OCI-LY7 (cell line): ENCODE measurements around the gene TTC31. TPM values are rescaled to one million over a fixed set of nuclear protein-coding genes. Genes with fewer than 3 reads are reported as not detected.

Source experiments
- BruUV-seq: library from RNA; stranded (reverse); fragments of 400-500 nt; replicated peaks from 2 replicates; lab custom pipeline; 2021; lab: Mats Ljungman, UMichigan
- CTCF ChIA-PET: fragments of 300-600 bp; sonication (Branson Sonifier 250); formaldehyde crosslinking; loops from one replicate; lab custom pipeline; 2022; ENCODE audit warnings: antibody characterized with exemption; ENCODE audit not compliant: unreplicated experiment; lab: Charles Lee
- POLR2A ChIA-PET: fragments of 300-600 bp; sonication (Branson Sonifier 250); formaldehyde crosslinking; loops from one replicate; lab custom pipeline; 2022; ENCODE audit warnings: antibody characterized with exemption; lab: Charles Lee
- DNase-seq: peaks from one replicate; pipeline ENCODE4 v3.0.0-alpha.2; 2015; ENCODE audit warnings: low spot score
- H2AFZ ChIP-seq: fragments of 200-600 bp; sonication (generic), shearing (Covaris generic); 2 replicates; pipeline ENCODE4 v1.6.1; 2014; ENCODE audit warnings: mild to moderate bottlenecking, antibody characterized with exemption, low read length, moderate library complexity
- H3K27ac ChIP-seq: fragments of 200-600 bp; sonication (generic); 2 replicates; pipeline ENCODE4 v1.5.1; 2014; ENCODE audit warnings: mixed run types, low read depth, mild to moderate bottlenecking, moderate library complexity, low read length, inconsistent platforms; ENCODE audit not compliant: poor library complexity, severe bottlenecking
- H3K36me3 ChIP-seq: fragments of 200-600 bp; sonication (generic); 2 replicates; pipeline ENCODE4 v1.6.1; 2014; ENCODE audit warnings: mild to moderate bottlenecking, antibody characterized with exemption, low read length, moderate library complexity, mixed read lengths; ENCODE audit not compliant: insufficient read depth
- H3K4me1 ChIP-seq: fragments of 200-600 bp; sonication (generic); 2 replicates; pipeline ENCODE4 v1.5.1; 2014; ENCODE audit warnings: mild to moderate bottlenecking, low read length; ENCODE audit not compliant: insufficient read depth, poor library complexity, severe bottlenecking
- H3K4me2 ChIP-seq: fragments of 200-600 bp; sonication (generic); 2 replicates; pipeline ENCODE4 v1.6.1; 2014; ENCODE audit warnings: mild to moderate bottlenecking, low read length
- H3K4me3 ChIP-seq: fragments of 200-600 bp; sonication (generic); 2 replicates; pipeline ENCODE4 v1.5.1; 2014; ENCODE audit warnings: mild to moderate bottlenecking, low read depth, low read length; ENCODE audit not compliant: poor library complexity, severe bottlenecking
- H3K79me2 ChIP-seq: fragments of 200-600 bp; sonication (generic); 2 replicates; pipeline ENCODE4 v1.6.1; 2016; ENCODE audit warnings: low read depth, mild to moderate bottlenecking, low read length, moderate library complexity, mixed read lengths; ENCODE audit not compliant: insufficient read depth
- H3K9me2 ChIP-seq: fragments of 200-600 bp; sonication (generic); 2 replicates; pipeline ENCODE4 v1.6.1; 2016; ENCODE audit warnings: mild to moderate bottlenecking, low read length, mixed read lengths; ENCODE audit not compliant: insufficient read depth
- H3K9me3 ChIP-seq: fragments of 200-600 bp; sonication (generic); 2 replicates; pipeline ENCODE4 v1.6.1; 2014; ENCODE audit warnings: mild to moderate bottlenecking, mixed run types, low read length, mixed read lengths
- H4K20me1 ChIP-seq: fragments of 200-600 bp; sonication (generic); 2 replicates; pipeline ENCODE4 v1.6.1; 2014; ENCODE audit warnings: mild to moderate bottlenecking, antibody characterized with exemption, low read length, moderate library complexity, mixed read lengths; ENCODE audit not compliant: insufficient read depth
- EZH2phosphoT487 ChIP-seq: fragments of 200-600 bp; sonication (generic); IDR thresholded peaks from 2 replicates; pipeline ENCODE4 v1.6.1; 2018; ENCODE audit warnings: low read depth, borderline replicate concordance, mild to moderate bottlenecking, mixed run types, antibody characterized with exemption, low read length, moderate library complexity, mixed read lengths
- intact Hi-C: fragments of 100-400 bp; cut with micrococcal nuclease; formaldehyde crosslinking; loops from one replicate; pipeline ENCODE4 v1.10.0; 2022; ENCODE audit not compliant: unreplicated experiment
- total RNA-seq, 2 experiments: library from RNA; depleted of rRNA in 1 of 2; stranded (reverse); fragments of >200 nt in 1 of 2; shearing (Covaris generic) in 1 of 2; gene quantifications; 2 replicates each; pipeline ENCODE4 v1.2.3, GENCODE V29; 2014 to 2022
- TF ChIP-seq, protein P1 (sequence below): fragments of 200-600 bp; sonication (generic); conservative IDR thresholded peaks from 2 replicates; pipeline ENCODE4 v1.5.1; 2014; ENCODE audit warnings: mild to moderate bottlenecking, antibody characterized with exemption, low read length, moderate library complexity, mixed read lengths

TTC31 gene
- total RNA-seq, 2 experiments from 2014 or later = 31.5 to 34.6 TPM

- DNase-seq = no peak
- Histone ChIP-seq H3K9me2 (no peaks in the 10 kb centered on the region), H3K4me3 (peak overlapping the region; percentile 98), H3K79me2 (peaks cover 37% of the 10 kb centered on the region), H3K27ac (no peak overlapping the region), H4K20me1 (peaks cover 5% of the 10 kb centered on the region; the same call in 1 of the 2 replicates), H3K4me2 (peak overlapping the region; percentile 85), H3K36me3 (peaks cover 53% of the 10 kb centered on the region), H3K9me3 (no peaks in the 10 kb centered on the region), H3K4me1 (peaks cover 29% of the 10 kb centered on the region), H2AFZ (no peak overlapping the region)
- no TSS peak for BruUV-seq
- no peak for TF ChIP-seq EZH2phosphoT487
- TF ChIP-seq, protein P1, sequence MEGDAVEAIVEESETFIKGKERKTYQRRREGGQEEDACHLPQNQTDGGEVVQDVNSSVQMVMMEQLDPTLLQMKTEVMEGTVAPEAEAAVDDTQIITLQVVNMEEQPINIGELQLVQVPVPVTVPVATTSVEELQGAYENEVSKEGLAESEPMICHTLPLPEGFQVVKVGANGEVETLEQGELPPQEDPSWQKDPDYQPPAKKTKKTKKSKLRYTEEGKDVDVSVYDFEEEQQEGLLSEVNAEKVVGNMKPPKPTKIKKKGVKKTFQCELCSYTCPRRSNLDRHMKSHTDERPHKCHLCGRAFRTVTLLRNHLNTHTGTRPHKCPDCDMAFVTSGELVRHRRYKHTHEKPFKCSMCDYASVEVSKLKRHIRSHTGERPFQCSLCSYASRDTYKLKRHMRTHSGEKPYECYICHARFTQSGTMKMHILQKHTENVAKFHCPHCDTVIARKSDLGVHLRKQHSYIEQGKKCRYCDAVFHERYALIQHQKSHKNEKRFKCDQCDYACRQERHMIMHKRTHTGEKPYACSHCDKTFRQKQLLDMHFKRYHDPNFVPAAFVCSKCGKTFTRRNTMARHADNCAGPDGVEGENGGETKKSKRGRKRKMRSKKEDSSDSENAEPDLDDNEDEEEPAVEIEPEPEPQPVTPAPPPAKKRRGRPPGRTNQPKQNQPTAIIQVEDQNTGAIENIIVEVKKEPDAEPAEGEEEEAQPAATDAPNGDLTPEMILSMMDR = no peak
- intact Hi-C loops = no loop called here
- ChIA-PET POLR2A (interaction anchor here (0.9 to 1.2 kb wide), 4 partner anchors 13 to 59 kb away, joined by 3 to 6 read pairs (median 4); partner anchors contain the start of gene MRPL53), CTCF (interaction anchor here (0.5 to 3.6 kb wide), 5 partner anchors 24 to 56 kb away, joined by 3 to 18 read pairs (median 4); partner anchors contain the start of genes CCDC142, PCGF1 and TTC31)
Observed at GRCh38 chr2:74531666-74532065, 48.8 kb downstream of the TTC31 start.

- H3K36me3 ChIP-seq = peaks cover 47% of the 10 kb centered on the region
- TF ChIP-seq, protein P1 = peak; percentile 77
- no peak for TF ChIP-seq EZH2phosphoT487
- ChIA-PET CTCF (interaction anchor here (0.8 to 3.6 kb wide), 3 partner anchors 25 to 53 kb away, joined by 3 to 18 read pairs (median 4); partner anchors contain the start of genes CCDC142, PCGF1 and TTC31), POLR2A (interaction anchor here (0.9 to 1.2 kb wide), 3 partner anchors 13 to 59 kb away, joined by 3 to 4 read pairs (median 3); partner anchors contain the start of gene MRPL53)
- intact Hi-C loops = no loop called here
- no peaks in the 10 kb centered on the region for H3K9me2 ChIP-seq
- peak overlapping the region; percentile 85; the same call in 1 of the 2 replicates for H3K4me2 ChIP-seq
- H3K27ac ChIP-seq = no peak overlapping the region
- no peak overlapping the region for H2AFZ ChIP-seq
- H3K4me3 ChIP-seq = no peak overlapping the region
- peaks cover 27% of the 10 kb centered on the region for H3K4me1 ChIP-seq
- no TSS peak for BruUV-seq
- H4K20me1 ChIP-seq = peaks cover 5% of the 10 kb centered on the region; the same call in 1 of the 2 replicates
- peak; percentile 61 for DNase-seq
- no peaks in the 10 kb centered on the region for H3K9me3 ChIP-seq
- H3K79me2 ChIP-seq = peaks cover 31% of the 10 kb centered on the region
Observed at GRCh38 chr2:74532222-74532621, 49.3 kb downstream of the TTC31 start.

DNA sequence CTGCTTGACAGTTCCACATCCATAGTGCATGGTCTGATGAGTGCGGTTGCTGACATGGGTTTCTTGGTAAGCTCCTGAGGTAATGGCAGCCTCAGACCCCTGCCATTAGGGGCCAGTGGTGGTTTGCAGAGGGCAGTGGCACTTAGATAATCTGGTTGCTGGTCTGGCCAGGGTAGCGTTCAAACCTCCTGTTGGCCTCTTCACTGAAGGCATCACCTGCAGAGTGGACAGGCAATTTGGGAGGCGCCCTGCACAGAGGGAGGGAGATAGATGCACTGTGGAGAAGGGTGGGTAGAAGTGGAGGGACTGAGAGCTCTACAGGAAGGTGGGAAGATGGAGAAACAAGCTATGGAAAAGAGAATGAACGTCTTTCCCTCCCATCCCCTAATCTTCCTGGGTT, 50.6 kb downstream of the TTC31 start:
- peaks cover 35% of the 10 kb centered on the region; the same call in 1 of the 2 replicates for H3K36me3 ChIP-seq
- CTCF ChIA-PET = no interaction called here
- TF ChIP-seq, protein P1 = no peak
- no peak for TF ChIP-seq EZH2phosphoT487
- H3K9me2 ChIP-seq = no peaks in the 10 kb centered on the region
- no peaks in the 10 kb centered on the region for H3K9me3 ChIP-seq
- H3K4me3 ChIP-seq = no peak overlapping the region
- peaks cover 17% of the 10 kb centered on the region for H3K4me1 ChIP-seq
- BruUV-seq = no TSS peak
- no peak overlapping the region for H2AFZ ChIP-seq
- no peaks in the 10 kb centered on the region for H4K20me1 ChIP-seq
- H3K79me2 ChIP-seq = peaks cover 19% of the 10 kb centered on the region
- intact Hi-C loops = no loop called here
- H3K27ac ChIP-seq = no peak overlapping the region
- DNase-seq = no peak
- POLR2A ChIA-PET = interaction anchor here (0.6 kb wide), 1 partner anchor 52 kb away, joined by 4 read pairs; no protein-coding TSS in a partner anchor
- no peak overlapping the region for H3K4me2 ChIP-seq
